ENCODE measurements around the gene UIMC1.

UIMC1 gene

DNA sequence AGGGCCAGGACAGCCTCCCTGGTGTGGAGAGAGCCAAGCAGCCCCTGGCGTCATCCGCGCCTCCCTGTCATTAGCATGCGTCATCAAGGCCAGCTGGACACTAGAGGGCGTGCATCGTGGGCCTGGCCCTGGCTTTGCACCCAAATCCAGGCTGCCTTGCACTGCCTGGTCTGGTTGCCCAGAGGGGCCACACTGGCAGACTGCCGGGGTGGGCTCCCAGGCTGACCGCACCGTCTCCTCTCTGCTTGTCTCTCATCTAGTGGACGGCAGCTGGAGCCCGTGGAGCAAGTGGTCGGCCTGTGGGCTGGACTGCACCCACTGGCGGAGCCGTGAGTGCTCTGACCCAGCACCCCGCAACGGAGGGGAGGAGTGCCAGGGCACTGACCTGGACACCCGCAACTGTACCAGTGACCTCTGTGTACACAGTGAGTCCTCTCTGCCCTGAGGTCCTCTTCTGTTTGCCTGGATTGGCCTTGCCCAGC lies 136.4 kb downstream of the UIMC1 start:
- DNase-seq (ENCODE audit: low read depth) = no peak

DNA sequence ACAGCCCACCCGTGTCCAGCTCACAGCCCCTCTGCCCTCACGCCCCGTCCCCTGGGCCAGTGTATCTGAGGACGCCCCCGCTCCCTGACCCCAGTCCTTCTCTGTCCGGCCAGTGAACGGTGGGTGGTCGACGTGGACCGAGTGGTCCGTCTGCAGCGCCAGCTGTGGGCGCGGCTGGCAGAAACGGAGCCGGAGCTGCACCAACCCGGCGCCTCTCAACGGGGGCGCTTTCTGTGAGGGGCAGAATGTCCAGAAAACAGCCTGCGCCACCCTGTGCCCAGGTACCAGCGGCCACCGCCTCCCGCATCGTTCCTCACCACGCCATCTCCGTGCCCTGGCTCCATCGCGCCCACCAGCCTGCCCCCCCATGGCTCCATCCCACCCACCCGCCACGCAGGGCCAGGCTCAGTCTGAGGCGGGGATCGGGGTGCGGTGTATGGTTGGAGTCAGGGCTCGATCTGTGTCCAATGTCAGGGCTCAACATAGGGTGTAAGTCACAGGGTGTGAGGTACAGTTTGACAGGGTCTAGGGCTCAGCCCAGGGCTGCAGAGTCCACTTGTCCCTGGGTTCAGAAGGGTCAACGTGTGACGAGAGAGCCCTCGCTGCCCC lies 137.0 kb downstream of the UIMC1 start:
- no peak for DNase-seq (ENCODE audit: low read depth)

DNA sequence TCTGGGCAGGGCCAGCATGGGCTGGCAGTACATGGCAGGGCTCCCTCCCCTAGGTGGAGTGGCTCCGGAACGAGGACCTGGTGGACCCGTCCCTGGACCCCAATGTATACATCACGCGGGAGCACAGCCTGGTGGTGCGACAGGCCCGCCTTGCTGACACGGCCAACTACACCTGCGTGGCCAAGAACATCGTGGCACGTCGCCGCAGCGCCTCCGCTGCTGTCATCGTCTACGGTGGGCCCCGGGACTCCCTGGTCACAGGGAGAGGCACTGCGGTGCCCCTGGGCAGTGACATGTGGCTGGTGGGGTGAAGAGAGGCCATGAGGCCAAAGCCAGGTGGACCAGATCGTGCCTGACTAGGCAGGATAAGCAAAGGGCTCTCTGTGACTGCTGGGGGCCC lies 137.8 kb downstream of the UIMC1 start:
- no peak for DNase-seq (ENCODE audit: low read depth)

DNA sequence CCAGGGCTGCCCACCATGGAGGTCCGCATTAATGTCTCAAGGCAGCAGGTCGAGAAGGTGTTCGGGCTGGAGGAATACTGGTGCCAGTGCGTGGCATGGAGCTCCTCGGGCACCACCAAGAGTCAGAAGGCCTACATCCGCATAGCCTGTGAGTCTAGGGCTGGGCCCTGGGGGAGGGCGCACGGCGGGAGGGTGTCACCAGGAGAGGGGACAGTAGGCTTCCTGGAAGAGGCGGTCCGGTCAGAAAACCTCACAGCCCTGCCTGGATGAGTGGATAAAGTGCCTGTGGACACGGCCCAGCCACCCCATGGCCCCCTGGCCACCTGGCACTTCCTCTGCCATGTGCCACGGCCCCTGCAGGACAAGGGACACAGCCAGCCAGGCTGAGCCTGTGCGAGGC lies 138.5 kb downstream of the UIMC1 start:
- no peak for DNase-seq (ENCODE audit: low read depth)

DNA sequence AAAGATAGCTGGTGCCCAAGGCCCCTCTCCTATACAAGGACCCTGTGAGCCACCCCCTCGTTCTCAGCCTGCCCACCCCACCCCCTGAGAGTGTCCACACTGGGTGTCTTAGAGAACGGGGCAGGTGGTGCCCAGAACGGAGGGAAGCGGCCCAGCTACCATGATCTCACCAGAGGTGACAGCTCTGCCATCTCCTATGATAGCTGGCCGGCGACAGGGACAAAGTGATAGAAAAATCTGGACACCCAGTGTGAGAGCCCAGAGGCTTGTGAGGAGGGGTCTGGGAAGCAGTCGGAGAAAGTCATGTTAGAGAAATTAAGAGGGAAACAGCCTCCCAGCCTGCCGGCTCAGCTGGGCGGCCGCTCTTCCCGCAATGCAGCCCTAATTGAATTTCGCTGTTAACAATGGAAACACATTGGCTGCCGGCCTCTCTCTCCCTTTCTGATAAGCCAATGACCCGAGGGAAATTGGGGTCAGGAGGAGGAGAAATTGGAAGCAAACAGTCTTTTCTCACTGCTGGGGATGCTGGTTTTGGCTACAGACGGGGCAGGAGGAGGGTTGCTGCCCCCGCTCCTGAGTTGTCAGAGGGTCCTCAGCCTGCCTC lies 139.8 kb downstream of the UIMC1 start:
- DNase-seq (ENCODE audit: low read depth) = no peak

DNA sequence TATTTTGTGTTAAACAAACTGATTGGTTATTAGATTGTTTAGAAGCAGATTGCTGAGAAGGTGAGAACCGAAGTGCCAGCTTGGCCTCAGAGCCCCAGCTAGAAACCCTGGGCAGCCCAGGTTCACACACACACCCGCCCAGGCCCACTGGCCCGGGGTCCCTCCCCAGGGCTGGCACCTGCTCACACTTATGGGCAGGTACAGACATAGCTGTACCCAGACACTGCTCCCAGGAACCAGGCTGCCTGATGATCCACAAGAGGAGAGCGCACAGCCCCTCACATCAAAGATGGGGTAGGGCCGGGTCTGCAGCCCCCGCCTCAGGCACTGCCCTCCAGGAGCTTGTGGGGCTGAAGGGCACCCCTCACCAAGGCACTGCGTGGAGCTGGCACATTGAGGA lies 140.6 kb downstream of the UIMC1 start:
- no peak for DNase-seq (ENCODE audit: low read depth)

DNA sequence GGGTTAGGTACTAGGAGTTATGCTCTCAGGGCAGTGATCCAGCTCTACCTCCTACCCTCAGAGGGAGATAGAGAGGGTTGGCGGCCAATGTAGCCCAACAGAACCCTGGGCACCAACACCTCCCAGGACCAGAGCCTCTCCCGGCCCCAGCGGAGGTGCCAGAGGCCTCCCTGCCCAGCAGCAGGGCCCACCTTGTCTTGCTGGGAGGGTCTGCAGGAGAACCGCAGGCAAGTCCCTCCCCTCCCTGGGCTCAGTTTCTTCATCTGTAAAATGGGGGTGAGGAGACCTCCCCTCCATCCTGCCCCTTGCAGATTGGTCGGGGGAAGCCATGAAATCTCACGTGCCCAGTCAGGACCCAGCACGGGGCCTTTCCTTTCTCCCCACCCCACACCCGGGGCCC lies 141.8 kb downstream of the UIMC1 start:
- DNase-seq (ENCODE audit: low read depth) = no peak

DNA sequence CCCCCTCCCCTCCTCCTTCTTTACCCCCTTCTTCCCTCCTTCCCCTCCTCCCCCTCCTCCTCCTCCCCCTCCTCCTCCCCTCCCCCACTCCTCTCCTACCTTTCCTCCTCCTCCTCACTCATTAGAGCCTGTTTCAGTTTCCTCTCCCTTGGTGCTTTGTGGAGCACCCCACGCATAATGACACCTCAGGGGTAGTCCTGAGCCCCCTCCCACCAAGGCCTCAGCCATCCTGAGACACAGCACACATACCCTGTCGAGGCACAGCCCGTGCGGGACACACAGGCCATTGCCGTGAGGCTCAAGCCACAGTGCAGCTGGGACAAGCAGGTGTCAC lies 142.8 kb downstream of the UIMC1 start:
- DNase-seq (ENCODE audit: low read depth) = no peak

DNA sequence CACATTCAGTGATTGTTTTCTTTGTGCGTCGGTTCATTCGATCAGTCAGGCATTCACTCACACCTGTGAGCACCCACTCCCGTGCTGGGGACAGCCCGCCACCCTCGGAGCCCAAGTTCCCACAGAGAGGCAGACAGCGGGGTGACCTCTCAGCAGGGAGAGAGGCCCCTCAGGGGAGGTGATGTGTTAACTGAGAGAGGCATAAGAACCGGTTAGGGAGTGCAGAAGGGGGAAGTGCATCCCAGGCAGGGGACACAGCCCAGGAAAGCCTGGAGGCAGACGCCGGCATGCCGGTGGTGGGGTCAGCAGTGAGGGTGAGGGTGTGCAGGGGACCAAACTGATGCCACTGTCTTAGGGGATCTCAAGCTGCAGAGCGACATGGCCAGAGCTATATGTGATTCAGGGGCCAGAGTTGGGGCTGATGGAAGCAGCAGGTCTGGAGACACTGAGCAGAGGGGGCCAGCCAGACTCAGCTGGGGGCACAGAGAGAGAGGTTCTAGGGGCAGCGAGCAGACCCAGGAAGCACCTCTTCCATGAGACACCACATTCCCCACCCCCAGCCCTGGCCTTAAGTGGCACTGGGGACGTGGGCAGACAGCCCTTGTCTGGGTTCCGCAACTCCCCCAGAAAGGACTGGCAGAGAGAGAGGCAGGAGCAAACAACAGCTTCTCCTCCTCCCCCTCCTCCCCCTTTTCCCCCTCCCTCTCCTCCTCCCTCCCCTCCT lies 143.4 kb downstream of the UIMC1 start:
- no peak for DNase-seq (ENCODE audit: low read depth)

DNA sequence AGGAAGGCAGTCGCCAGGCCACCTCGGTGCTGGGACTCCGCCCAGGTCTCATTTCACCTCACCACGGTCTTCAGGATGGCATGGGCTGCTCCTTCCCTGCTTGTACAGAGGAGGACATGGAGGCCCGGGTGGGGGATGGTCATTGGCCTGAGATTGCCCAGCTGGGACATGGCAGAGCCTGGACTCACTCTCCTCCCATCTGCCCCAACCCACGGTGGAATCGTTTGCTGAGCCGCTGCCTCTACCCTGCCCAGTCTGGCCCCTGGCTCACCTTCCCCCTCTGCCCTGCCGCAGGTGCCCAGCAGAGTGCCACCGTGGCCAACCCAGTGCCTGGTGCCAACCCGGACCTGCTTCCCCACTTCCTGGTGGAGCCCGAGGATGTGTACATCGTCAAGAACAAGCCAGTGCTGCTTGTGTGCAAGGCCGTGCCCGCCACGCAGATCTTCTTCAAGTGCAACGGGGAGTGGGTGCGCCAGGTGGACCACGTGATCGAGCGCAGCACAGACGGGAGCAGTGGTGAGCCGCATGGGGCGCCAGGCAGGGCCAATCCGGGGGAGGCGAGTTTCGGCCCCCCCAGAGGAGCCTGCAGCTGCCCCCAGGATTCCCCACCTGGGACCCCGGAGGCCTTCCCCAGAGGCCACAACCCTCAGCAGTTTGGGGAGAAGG lies 144.1 kb downstream of the UIMC1 start:
- no peak for DNase-seq (ENCODE audit: low read depth)

DNA sequence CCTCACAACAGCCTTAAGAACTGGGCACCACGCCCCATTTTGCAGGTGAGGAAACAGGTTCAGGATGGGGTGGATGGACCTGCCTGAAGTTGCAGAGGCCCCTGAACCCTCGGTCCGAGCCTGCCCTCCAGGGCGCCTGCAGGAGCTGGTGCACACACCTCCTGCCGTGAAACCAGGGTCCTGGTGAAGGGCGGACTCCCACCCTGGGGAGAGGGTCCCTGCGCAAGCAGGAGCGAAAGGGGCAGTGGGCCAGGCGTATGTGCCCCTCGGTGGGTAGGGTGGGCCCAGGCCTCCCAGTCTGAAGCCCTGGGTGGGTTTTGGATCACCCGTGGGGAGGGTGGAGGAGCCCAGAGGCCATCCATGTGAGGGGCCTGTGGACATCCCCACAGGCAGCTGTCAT lies 145.3 kb downstream of the UIMC1 start:
- DNase-seq (ENCODE audit: low read depth) = no peak

DNA sequence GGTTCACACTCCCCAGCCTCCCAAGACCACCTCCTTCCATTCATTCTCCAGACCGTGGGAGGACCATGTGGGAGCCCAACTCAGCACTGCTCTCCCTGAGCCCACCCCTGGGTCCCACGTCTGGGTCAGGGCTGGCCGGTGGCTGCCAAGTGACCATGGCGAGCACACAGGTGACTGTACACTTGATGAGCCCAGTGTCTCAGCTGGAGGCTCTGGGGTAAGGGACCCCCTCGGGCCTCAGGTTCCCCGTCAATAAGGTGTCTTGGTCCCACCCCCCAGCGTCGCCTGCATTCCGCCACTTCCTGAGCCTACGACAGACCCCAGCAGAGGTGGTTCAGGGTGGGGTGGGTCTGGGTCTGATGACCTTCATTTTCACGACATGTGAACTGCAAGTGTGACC lies 146.2 kb downstream of the UIMC1 start:
- no peak for DNase-seq (ENCODE audit: low read depth)

DNA sequence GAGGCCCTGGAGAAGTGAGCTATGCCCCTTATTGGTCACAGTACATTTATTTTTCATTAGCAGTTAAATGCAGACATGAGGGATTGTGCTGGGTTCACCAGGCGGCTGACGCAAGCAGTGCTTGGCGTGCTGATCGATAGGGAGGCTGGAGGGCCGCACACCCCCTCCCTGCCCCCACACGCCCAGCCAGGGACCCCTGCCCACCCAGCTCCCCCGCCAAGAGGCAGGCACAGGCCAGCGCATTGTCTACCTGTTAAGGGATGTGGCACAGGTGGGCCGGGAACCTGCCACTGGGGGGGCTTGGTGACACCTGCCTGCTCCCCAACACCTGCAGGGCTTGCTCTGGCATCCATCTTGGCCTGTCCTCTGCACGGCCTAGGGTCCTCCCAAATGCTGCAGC lies 146.7 kb downstream of the UIMC1 start:
- no peak for DNase-seq (ENCODE audit: low read depth)

DNA sequence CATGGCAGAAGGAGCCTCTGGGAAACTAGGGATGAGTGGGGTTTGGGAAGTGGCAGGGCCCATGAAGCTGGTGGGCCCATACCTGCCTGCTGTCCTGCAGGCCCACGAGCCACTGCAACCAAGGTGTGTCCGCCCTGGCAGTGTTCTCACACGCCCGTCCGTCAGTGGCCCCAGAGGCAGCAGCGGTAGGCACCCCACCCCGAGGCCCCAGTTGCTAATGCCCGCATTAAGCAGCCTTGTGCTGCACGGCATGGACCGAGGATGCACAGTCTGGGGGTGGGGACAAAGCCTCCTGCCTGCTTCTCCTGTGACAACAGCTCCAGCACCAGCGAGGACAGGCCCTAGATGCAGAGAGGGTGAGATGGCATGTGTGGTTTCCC lies 148.7 kb downstream of the UIMC1 start:
- DNase-seq (ENCODE audit: low read depth) = no peak

DNA sequence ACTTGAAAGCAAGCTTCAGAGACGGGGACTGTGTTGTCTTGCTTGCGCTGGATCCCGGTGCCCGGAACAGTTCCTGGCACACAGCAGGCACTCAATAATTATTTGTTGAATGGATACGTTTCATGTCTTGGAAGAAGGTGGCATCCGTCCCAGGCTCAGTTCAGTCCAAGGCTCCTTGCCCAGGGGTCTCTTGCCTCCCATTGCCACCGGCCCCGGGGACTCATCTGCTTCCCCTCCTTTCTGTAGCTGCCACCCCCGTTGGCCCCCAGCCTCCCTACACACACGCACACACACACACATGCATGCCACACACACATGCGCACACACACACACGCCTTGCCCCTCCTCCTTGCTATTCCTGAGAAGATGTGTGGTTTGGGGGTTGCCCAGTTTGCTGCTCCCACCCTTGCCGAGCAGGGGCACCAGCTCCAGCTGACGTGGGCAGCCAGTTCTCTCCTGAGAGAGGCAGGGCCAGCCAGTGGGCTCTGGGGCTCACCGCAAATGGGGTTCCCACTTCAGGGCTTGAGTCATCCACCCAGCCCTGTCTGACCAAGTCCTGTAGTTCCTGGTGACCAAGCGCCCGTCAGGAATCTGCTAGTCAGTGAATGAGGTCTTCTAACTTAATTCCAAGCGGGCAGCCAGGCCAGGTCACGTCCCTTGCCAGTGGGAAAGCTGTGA lies 149.2 kb downstream of the UIMC1 start:
- no peak for DNase-seq (ENCODE audit: low read depth)

DNA sequence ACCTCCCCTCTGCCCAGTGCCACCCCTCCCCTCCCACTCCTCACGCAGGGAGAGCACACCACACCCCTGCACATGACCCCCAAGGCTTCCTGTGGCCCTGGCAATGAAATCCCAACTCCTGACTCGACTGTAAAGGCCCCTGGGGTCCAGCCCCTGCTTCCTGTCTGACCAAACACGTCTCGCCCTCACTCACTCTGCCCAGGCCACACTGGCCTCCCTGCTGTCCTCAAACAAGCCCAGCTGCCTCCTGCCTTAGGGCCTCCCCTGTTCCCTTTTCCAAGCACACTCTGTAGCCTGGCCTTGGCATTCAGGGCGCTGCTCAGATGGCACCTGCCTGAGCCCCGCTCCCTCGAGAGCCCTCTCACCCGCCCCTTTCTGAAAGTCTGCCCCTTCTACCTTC lies 149.8 kb downstream of the UIMC1 start:
- no peak for DNase-seq (ENCODE audit: low read depth)

DNA sequence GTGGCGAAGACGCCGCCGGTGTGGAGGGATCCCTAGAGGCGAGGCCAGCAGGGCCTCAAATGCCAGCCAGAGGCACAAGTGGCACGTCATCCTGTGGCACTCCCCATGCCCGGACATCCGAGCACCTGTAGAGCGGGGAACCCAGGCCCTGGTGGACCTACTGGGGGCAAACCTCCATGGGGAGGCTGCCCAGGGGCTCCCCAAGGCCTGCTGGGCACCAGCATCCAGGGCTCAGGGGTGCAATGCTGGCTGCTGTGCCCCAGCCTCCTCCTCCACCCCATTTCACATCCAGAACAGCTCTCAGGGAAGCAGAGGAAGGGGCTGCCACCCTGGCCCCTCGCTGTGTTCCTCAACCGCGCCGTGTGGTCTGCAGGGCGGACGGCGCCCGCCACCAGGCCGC lies 151.0 kb downstream of the UIMC1 start:
- DNase-seq (ENCODE audit: low read depth) = no peak

Data from activated T-helper 9 cell treated with anti-CD3 and anti-CD28 coated beads, Interleukin-2, amount 50 U/mL, for 16 hours (primary cell).